Karpas-422 (cell line): Measurements from ENCODE around the gene HOXB13. TPM values are rescaled to one million over a fixed set of nuclear protein-coding genes. Genes with fewer than 3 reads are reported as not detected.

Experiments
- DNase-seq: peaks from one replicate; pipeline ENCODE4 v3.0.0-alpha.2; 2015
- H2AFZ ChIP-seq: fragments of 200-600 bp; sonication (generic); 2 replicates; pipeline ENCODE4 v1.6.1; 2014; ENCODE audit warnings: antibody characterized with exemption, low read length, mixed read lengths
- H3K27ac ChIP-seq: fragments of 200-600 bp; sonication (generic); 2 replicates; pipeline ENCODE4 v1.5.1; 2014; ENCODE audit warnings: mild to moderate bottlenecking, low read length, moderate library complexity
- H3K27me3 ChIP-seq: fragments of 200-600 bp; sonication (generic); 2 replicates; pipeline ENCODE4 v1.6.1; 2014; ENCODE audit warnings: low read length, mixed read lengths
- H3K36me3 ChIP-seq: fragments of 200-600 bp; sonication (generic); 2 replicates; pipeline ENCODE4 v1.6.1; 2014; ENCODE audit warnings: low read length, mixed read lengths; ENCODE audit not compliant: insufficient read depth
- H3K4me1 ChIP-seq: fragments of 200-600 bp; sonication (generic); 2 replicates; pipeline ENCODE4 v1.6.1; 2014; ENCODE audit warnings: mild to moderate bottlenecking, low read length, mixed read lengths
- H3K4me2 ChIP-seq: fragments of 200-600 bp; sonication (generic); 2 replicates; pipeline ENCODE4 v1.6.1; 2014; ENCODE audit warnings: low read length, low read depth, mild to moderate bottlenecking; ENCODE audit not compliant: poor library complexity, severe bottlenecking
- H3K4me3 ChIP-seq: fragments of 200-600 bp; sonication (generic); 2 replicates; pipeline ENCODE4 v1.5.1; 2014; ENCODE audit warnings: mild to moderate bottlenecking, antibody characterized with exemption, low read length, mixed read lengths
- H3K79me2 ChIP-seq: fragments of 200-600 bp; sonication (generic); 2 replicates; pipeline ENCODE4 v1.6.1; 2014; ENCODE audit warnings: mild to moderate bottlenecking, low read length, mixed read lengths
- H3K9ac ChIP-seq: fragments of 200-600 bp; sonication (generic); 2 replicates; pipeline ENCODE4 v1.6.0; 2014; ENCODE audit warnings: low read length
- H3K9me2 ChIP-seq: fragments of 200-600 bp; sonication (generic), shearing (Covaris generic); replicated peaks from 2 replicates; pipeline ENCODE4 v1.6.0; 2014; ENCODE audit warnings: mild to moderate bottlenecking, low read length, moderate library complexity; ENCODE audit not compliant: insufficient read depth
- H3K9me3 ChIP-seq: fragments of 300-700, 200-600 bp; sonication (generic); 2 replicates; pipeline ENCODE4 v1.6.1; 2014; ENCODE audit warnings: low read length, mixed read lengths
- H4K20me1 ChIP-seq: fragments of 200-600 bp; sonication (generic); 2 replicates; pipeline ENCODE4 v1.6.1; 2014; ENCODE audit warnings: mild to moderate bottlenecking, antibody characterized with exemption, low read length, low read depth; ENCODE audit not compliant: insufficient read depth
- total RNA-seq: library from RNA; depleted of rRNA; stranded (reverse); fragments of >200 nt; shearing (Covaris generic); gene quantifications from 2 replicates; pipeline ENCODE4 v1.2.3, GENCODE V29; 2014; ENCODE audit warnings: low replicate concordance

HOXB13 gene
- total RNA-seq, 1 experiment from 2014 or later, result not detected

GRCh38 chr17:48751733-48752398 is 23.3 kb upstream of the HOXB13 start:
- no peaks in the 10 kb centered on the region for H3K36me3 ChIP-seq
- no peak overlapping the region for H3K9ac ChIP-seq
- no peaks in the 10 kb centered on the region for H4K20me1 ChIP-seq
- DNase-seq, result no peak
- no peak overlapping the region for H3K27ac ChIP-seq
- no peak overlapping the region for H2AFZ ChIP-seq
- no peak overlapping the region for H3K4me2 ChIP-seq
- H3K79me2 ChIP-seq, result no peaks in the 10 kb centered on the region
- H3K9me2 ChIP-seq, result no peaks in the 10 kb centered on the region
- H3K4me1 ChIP-seq, result no peaks in the 10 kb centered on the region
- no peak overlapping the region for H3K4me3 ChIP-seq
- no peaks in the 10 kb centered on the region for H3K9me3 ChIP-seq
- no peaks in the 10 kb centered on the region for H3K27me3 ChIP-seq

- H3K9me2 ChIP-seq, result no peaks in the 10 kb centered on the region
- no peak overlapping the region for H3K4me3 ChIP-seq
- no peaks in the 10 kb centered on the region for H3K4me1 ChIP-seq
- no peaks in the 10 kb centered on the region for H3K27me3 ChIP-seq
- no peak overlapping the region for H2AFZ ChIP-seq
- H3K4me2 ChIP-seq, result no peak overlapping the region
- H3K36me3 ChIP-seq, result no peaks in the 10 kb centered on the region
- H3K79me2 ChIP-seq, result no peaks in the 10 kb centered on the region
- H3K9ac ChIP-seq, result no peak overlapping the region
- DNase-seq, result no peak
- no peaks in the 10 kb centered on the region for H3K9me3 ChIP-seq
- H3K27ac ChIP-seq, result no peak overlapping the region
- no peaks in the 10 kb centered on the region for H4K20me1 ChIP-seq
Measured at GRCh38 chr17:48751172-48751571, 22.6 kb upstream of the HOXB13 start.

GRCh38 chr17:48749621-48750553 is 21.3 kb upstream of the HOXB13 start:
- no peaks in the 10 kb centered on the region for H3K36me3 ChIP-seq
- H3K9me3 ChIP-seq, result no peaks in the 10 kb centered on the region
- no peak overlapping the region for H3K4me3 ChIP-seq

GRCh38 chr17:48748718-48749566 is 20.4 kb upstream of the HOXB13 start:
- no peaks in the 10 kb centered on the region for H3K9me3 ChIP-seq
- H3K27me3 ChIP-seq, result no peaks in the 10 kb centered on the region
- no peaks in the 10 kb centered on the region for H4K20me1 ChIP-seq
- no peaks in the 10 kb centered on the region for H3K79me2 ChIP-seq
- no peak for DNase-seq
- no peak overlapping the region for H3K9ac ChIP-seq
- H3K4me1 ChIP-seq, result no peaks in the 10 kb centered on the region
- no peaks in the 10 kb centered on the region for H3K9me2 ChIP-seq
- H3K36me3 ChIP-seq, result no peaks in the 10 kb centered on the region
- no peak overlapping the region for H2AFZ ChIP-seq
- H3K4me3 ChIP-seq, result no peak overlapping the region
- H3K27ac ChIP-seq, result no peak overlapping the region
- H3K4me2 ChIP-seq, result no peak overlapping the region

More at GRCh38 chr17:48749621-48750553, 21.3 kb upstream of the HOXB13 start:
- H3K9me2 ChIP-seq, result no peaks in the 10 kb centered on the region
- H3K27ac ChIP-seq, result no peak overlapping the region
- no peaks in the 10 kb centered on the region for H4K20me1 ChIP-seq
- no peak overlapping the region for H3K9ac ChIP-seq
- no peak overlapping the region for H3K4me2 ChIP-seq
- H3K4me1 ChIP-seq, result no peaks in the 10 kb centered on the region
- no peak for DNase-seq
- no peaks in the 10 kb centered on the region for H3K79me2 ChIP-seq
- no peak overlapping the region for H2AFZ ChIP-seq
- H3K27me3 ChIP-seq, result no peaks in the 10 kb centered on the region

- H2AFZ ChIP-seq, result no peak overlapping the region
- no peaks in the 10 kb centered on the region for H4K20me1 ChIP-seq
- no peaks in the 10 kb centered on the region for H3K27me3 ChIP-seq
- no peaks in the 10 kb centered on the region for H3K79me2 ChIP-seq
- H3K9ac ChIP-seq, result no peak overlapping the region
- no peaks in the 10 kb centered on the region for H3K36me3 ChIP-seq
- H3K9me3 ChIP-seq, result no peaks in the 10 kb centered on the region
- no peaks in the 10 kb centered on the region for H3K4me1 ChIP-seq
- no peaks in the 10 kb centered on the region for H3K9me2 ChIP-seq
- H3K4me3 ChIP-seq, result no peak overlapping the region
- H3K4me2 ChIP-seq, result no peak overlapping the region
- H3K27ac ChIP-seq, result no peak overlapping the region
- DNase-seq, result no peak
Measured at GRCh38 chr17:48747445-48748363, 19.2 kb upstream of the HOXB13 start.

- H3K4me2 ChIP-seq, result no peak overlapping the region
- no peak overlapping the region for H3K9ac ChIP-seq
- H3K27me3 ChIP-seq, result no peaks in the 10 kb centered on the region
- H3K9me3 ChIP-seq, result no peaks in the 10 kb centered on the region
- H3K79me2 ChIP-seq, result no peaks in the 10 kb centered on the region
- H3K4me1 ChIP-seq, result no peaks in the 10 kb centered on the region
- H4K20me1 ChIP-seq, result no peaks in the 10 kb centered on the region
- no peak overlapping the region for H2AFZ ChIP-seq
- H3K27ac ChIP-seq, result no peak overlapping the region
- H3K9me2 ChIP-seq, result no peaks in the 10 kb centered on the region
- no peaks in the 10 kb centered on the region for H3K36me3 ChIP-seq
- DNase-seq, result no peak
- no peak overlapping the region for H3K4me3 ChIP-seq
Measured at GRCh38 chr17:48746916-48747444, 18.4 kb upstream of the HOXB13 start.

- Histone ChIP-seq H3K4me3 (no peak overlapping the region), H3K4me1 (no peaks in the 10 kb centered on the region), H4K20me1 (no peaks in the 10 kb centered on the region), H3K79me2 (no peaks in the 10 kb centered on the region), H3K9me3 (no peaks in the 10 kb centered on the region), H3K27ac (no peak overlapping the region), H3K27me3 (no peaks in the 10 kb centered on the region), H2AFZ (no peak overlapping the region), H3K4me2 (no peak overlapping the region), H3K9me2 (no peaks in the 10 kb centered on the region), H3K9ac (no peak overlapping the region), H3K36me3 (no peaks in the 10 kb centered on the region)
- DNase-seq, result no peak
Measured at GRCh38 chr17:48745381-48746275, 17.1 kb upstream of the HOXB13 start.
